Measurements from ENCODE around the gene LYPD3.

DNA sequence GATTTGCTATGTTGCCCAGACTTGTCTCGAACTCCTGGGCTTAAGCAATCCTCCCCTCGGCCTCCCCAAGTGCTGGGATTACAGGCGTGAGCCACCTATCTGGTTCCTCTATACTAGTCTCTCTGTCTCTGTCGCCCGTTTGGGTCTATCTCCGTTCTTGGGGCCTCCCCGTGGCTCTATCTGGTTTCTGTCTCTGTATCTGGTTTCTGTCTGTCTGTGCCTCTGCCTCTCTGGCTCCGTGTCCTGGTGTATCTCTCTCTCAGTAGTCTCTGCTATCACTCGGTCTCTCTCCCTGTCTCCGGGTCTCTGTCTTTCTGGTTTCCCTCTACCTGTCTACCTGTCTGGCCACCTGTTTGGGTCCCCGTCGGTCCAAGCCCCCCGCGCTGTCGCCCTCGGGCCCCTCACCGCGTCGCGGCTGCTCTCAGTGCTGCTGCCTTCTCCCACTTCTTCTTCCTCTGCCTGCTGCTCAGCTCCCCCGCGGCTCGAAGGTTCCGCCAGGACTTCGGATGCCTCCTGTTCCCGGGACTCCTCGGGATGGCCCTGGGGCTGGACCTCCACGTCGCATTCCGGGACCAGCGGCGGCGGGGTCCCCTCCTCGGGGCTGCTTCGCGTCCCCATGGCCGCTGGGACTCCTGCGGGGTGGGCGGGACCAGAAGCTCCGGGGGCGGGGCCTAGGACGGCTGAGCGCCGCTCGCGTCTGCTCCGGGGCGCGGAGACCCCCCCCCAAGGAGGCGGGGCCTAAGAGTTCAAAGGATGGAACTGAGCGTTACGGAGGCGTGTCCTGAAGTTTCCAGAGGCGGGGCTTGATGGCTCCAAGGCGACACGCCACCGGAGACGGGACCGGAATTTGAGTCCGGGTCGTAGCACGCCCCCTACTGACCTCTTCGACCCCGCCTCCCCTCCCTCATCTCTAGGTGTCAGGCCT is 38.4 kb upstream of the LYPD3 start:
- TF ChIP-seq, protein P1, sequence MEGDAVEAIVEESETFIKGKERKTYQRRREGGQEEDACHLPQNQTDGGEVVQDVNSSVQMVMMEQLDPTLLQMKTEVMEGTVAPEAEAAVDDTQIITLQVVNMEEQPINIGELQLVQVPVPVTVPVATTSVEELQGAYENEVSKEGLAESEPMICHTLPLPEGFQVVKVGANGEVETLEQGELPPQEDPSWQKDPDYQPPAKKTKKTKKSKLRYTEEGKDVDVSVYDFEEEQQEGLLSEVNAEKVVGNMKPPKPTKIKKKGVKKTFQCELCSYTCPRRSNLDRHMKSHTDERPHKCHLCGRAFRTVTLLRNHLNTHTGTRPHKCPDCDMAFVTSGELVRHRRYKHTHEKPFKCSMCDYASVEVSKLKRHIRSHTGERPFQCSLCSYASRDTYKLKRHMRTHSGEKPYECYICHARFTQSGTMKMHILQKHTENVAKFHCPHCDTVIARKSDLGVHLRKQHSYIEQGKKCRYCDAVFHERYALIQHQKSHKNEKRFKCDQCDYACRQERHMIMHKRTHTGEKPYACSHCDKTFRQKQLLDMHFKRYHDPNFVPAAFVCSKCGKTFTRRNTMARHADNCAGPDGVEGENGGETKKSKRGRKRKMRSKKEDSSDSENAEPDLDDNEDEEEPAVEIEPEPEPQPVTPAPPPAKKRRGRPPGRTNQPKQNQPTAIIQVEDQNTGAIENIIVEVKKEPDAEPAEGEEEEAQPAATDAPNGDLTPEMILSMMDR (conservative IDR thresholded peaks at IDR 0.05) = no peak; the same call in 1 of the 2 replicates
- TF ChIP-seq ZFX (IDR thresholded peaks at IDR 0.05) = no peak

Data from C4-2B (cell line).